GM18502 (cell line): Measurements from ENCODE around the gene RTBDN.
"Not testable (repeated sequence)": the region's sequence is repeated elsewhere in the genome, so short reads cannot be mapped to it uniquely, and the experiment has no call there.

Experiments
- ATAC-seq: cut with Tn5 transposase; IDR thresholded peaks from one replicate; pipeline ENCODE4 v1.9.1; 2021; ENCODE audit warnings: mild to moderate bottlenecking; ENCODE audit not compliant: unreplicated experiment, poor library complexity

RTBDN gene

GRCh38 chr19:12828494-12828893 is 5.9 kb downstream of the RTBDN start:
- ATAC-seq = no peak

- no peak for ATAC-seq
Measured at GRCh38 chr19:12825254-12826131, 8.9 kb downstream of the RTBDN start.

GRCh38 chr19:12821761-12822160 is 12.6 kb downstream of the RTBDN start:
- no peak for ATAC-seq

- not testable (repeated sequence) for ATAC-seq
Measured at GRCh38 chr19:12817810-12818209, 16.6 kb downstream of the RTBDN start.

- ATAC-seq = not testable (repeated sequence)
Measured at GRCh38 chr19:12817188-12817587, 17.2 kb downstream of the RTBDN start.

- ATAC-seq = no peak
Measured at GRCh38 chr19:12815088-12815487, 19.3 kb downstream of the RTBDN start.

- ATAC-seq = peak; percentile 79
Measured at GRCh38 chr19:12806242-12807081, 27.9 kb downstream of the RTBDN start, which contains the start of gene RNASEH2A. Gene RNASEH2A (plus strand): TSS chr19:12806584. CDS start chr19:12806674, 90 bp downstream.

- no peak for ATAC-seq
Measured at GRCh38 chr19:12804051-12804450, 30.3 kb downstream of the RTBDN start.

- ATAC-seq = no peak
Measured at GRCh38 chr19:12802267-12803106, 31.9 kb downstream of the RTBDN start.

- ATAC-seq = peak; percentile 57
Measured at GRCh38 chr19:12801466-12802266, 32.7 kb downstream of the RTBDN start, which contains the start of the genes PRDX2 and THSD8. Gene PRDX2 (minus strand): TSS chr19:12801800. CDS start chr19:12801261, 539 bp downstream. Gene THSD8 (plus strand): TSS chr19:12802069. CDS start chr19:12802072, 3 bp downstream.

- ATAC-seq = no peak
Measured at GRCh38 chr19:12800923-12801465, 33.4 kb downstream of the RTBDN start.

GRCh38 chr19:12800466-12800770 is 34.0 kb downstream of the RTBDN start:
- no peak for ATAC-seq

- ATAC-seq = no peak
Measured at GRCh38 chr19:12799742-12800465, 34.5 kb downstream of the RTBDN start.

- not testable (repeated sequence) for ATAC-seq
Measured at GRCh38 chr19:12797607-12798006, 36.8 kb downstream of the RTBDN start.

GRCh38 chr19:12797141-12797587 is 37.2 kb downstream of the RTBDN start:
- no peak for ATAC-seq

GRCh38 chr19:12796146-12797071 is 38.0 kb downstream of the RTBDN start:
- ATAC-seq = no peak

- ATAC-seq = no peak
Measured at GRCh38 chr19:12794971-12795381, 39.4 kb downstream of the RTBDN start.
